OCI-LY1 (cell line): ENCODE measurements around the gene NR6A1.

Experiments
- H2AFZ ChIP-seq: fragments of 200-600 bp; sonication (generic), shearing (Covaris generic); 2 replicates; pipeline ENCODE4 v1.6.0; 2014; ENCODE audit warnings: antibody characterized with exemption, mild to moderate bottlenecking, low read length
- H3F3A ChIP-seq: fragments of 200-600 bp; sonication (generic), shearing (Covaris generic); 2 replicates; pipeline ENCODE4 v1.6.0; 2014; ENCODE audit warnings: mild to moderate bottlenecking, antibody characterized with exemption, low read length, moderate library complexity; ENCODE audit not compliant: insufficient read depth
- H3K27ac ChIP-seq: fragments of 200-600 bp; sonication (generic); 2 replicates; pipeline ENCODE4 v1.5.1; 2014; ENCODE audit warnings: low read length, mixed run types, mild to moderate bottlenecking, low read depth; ENCODE audit not compliant: poor library complexity, severe bottlenecking
- H3K27me3 ChIP-seq: fragments of 200-600 bp; sonication (generic); 2 replicates; pipeline ENCODE4 v1.6.0; 2014; ENCODE audit warnings: antibody characterized with exemption, mild to moderate bottlenecking, low read length, moderate library complexity; ENCODE audit not compliant: insufficient read depth
- H3K36me3 ChIP-seq: fragments of 200-600 bp; sonication (generic); 2 replicates; pipeline ENCODE4 v1.6.1; 2014; ENCODE audit warnings: mild to moderate bottlenecking, antibody characterized with exemption, low read length, moderate library complexity, mixed read lengths; ENCODE audit not compliant: insufficient read depth
- H3K4me1 ChIP-seq: fragments of 200-600 bp; sonication (generic); 2 replicates; pipeline ENCODE4 v1.5.1; 2014; ENCODE audit warnings: mild to moderate bottlenecking, low read length, moderate library complexity; ENCODE audit not compliant: insufficient read depth, severe bottlenecking
- H3K4me2 ChIP-seq: fragments of 200-600 bp; sonication (generic), shearing (Covaris generic); 2 replicates; pipeline ENCODE4 v1.6.1; 2014; ENCODE audit warnings: low read length
- H3K4me3 ChIP-seq: fragments of 200-600 bp; sonication (generic); 2 replicates; pipeline ENCODE4 v1.5.1; 2014; ENCODE audit warnings: low read length, low read depth, mild to moderate bottlenecking, mixed read lengths; ENCODE audit not compliant: poor library complexity, severe bottlenecking
- H3K79me2 ChIP-seq: fragments of 200-600 bp; shearing (Covaris generic); 2 replicates; pipeline ENCODE4 v1.6.1; 2016; ENCODE audit warnings: mixed run types, low read length, mixed read lengths; ENCODE audit not compliant: insufficient read depth
- H3K9ac ChIP-seq: fragments of 200-600 bp; sonication (generic), shearing (Covaris generic); 2 replicates; pipeline ENCODE4 v1.6.1; 2014; ENCODE audit warnings: mild to moderate bottlenecking, low read length, mixed read lengths
- H3K9me2 ChIP-seq: fragments of 200-600 bp; sonication (generic), shearing (Covaris generic); 2 replicates; pipeline ENCODE4 v1.6.1; 2014; ENCODE audit warnings: low read depth, mild to moderate bottlenecking, low read length, mixed read lengths
- H3K9me3 ChIP-seq: fragments of 200-600 bp; shearing (Covaris generic); 2 replicates; pipeline ENCODE4 v1.6.1; 2014; ENCODE audit warnings: low read length, mixed read lengths
- H4K20me1 ChIP-seq: fragments of 200-600 bp; sonication (generic), shearing (Covaris generic); 2 replicates; pipeline ENCODE4 v1.6.0; 2016; ENCODE audit warnings: mild to moderate bottlenecking, low read length; ENCODE audit not compliant: insufficient read depth
- EZH2 ChIP-seq: fragments of 200-600 bp; sonication (generic), shearing (Covaris generic); IDR thresholded peaks from 2 replicates; pipeline ENCODE4 v1.8.0; 2017; ENCODE audit warnings: borderline replicate concordance, mixed run types, mild to moderate bottlenecking, antibody characterized with exemption, low read length, moderate library complexity, mixed read lengths
- TF ChIP-seq, protein P1 (sequence below): fragments of 200-600 bp; sonication (generic), shearing (Covaris generic); IDR thresholded peaks from 2 replicates; pipeline ENCODE4 v1.5.1; 2017; ENCODE audit warnings: mild to moderate bottlenecking, antibody characterized with exemption, low read length, moderate library complexity, mixed read lengths

NR6A1 gene

GRCh38 chr9:124497441-124497840 lies 273.7 kb downstream of the NR6A1 start:
- Histone ChIP-seq H4K20me1 (no peaks in the 10 kb centered on the region), H3K4me3 (no peak overlapping the region), H3K4me2 (no peak overlapping the region), H3K9ac (no peak overlapping the region), H3K27ac (no peak overlapping the region), H3F3A (no peaks in the 10 kb centered on the region), H3K27me3 (0 out of 2 replicates have a peak, but pooled peaks cover 5% of the 10 kb centered on the region), H2AFZ (no peak overlapping the region), H3K79me2 (no peaks in the 10 kb centered on the region), H3K36me3 (no peaks in the 10 kb centered on the region), H3K9me2 (no peaks in the 10 kb centered on the region), H3K4me1 (no peaks in the 10 kb centered on the region), H3K9me3 (no peaks in the 10 kb centered on the region)
- TF ChIP-seq, protein P1, sequence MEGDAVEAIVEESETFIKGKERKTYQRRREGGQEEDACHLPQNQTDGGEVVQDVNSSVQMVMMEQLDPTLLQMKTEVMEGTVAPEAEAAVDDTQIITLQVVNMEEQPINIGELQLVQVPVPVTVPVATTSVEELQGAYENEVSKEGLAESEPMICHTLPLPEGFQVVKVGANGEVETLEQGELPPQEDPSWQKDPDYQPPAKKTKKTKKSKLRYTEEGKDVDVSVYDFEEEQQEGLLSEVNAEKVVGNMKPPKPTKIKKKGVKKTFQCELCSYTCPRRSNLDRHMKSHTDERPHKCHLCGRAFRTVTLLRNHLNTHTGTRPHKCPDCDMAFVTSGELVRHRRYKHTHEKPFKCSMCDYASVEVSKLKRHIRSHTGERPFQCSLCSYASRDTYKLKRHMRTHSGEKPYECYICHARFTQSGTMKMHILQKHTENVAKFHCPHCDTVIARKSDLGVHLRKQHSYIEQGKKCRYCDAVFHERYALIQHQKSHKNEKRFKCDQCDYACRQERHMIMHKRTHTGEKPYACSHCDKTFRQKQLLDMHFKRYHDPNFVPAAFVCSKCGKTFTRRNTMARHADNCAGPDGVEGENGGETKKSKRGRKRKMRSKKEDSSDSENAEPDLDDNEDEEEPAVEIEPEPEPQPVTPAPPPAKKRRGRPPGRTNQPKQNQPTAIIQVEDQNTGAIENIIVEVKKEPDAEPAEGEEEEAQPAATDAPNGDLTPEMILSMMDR, result no peak
- no peak for TF ChIP-seq EZH2

GRCh38 chr9:124496463-124496862 lies 274.6 kb downstream of the NR6A1 start:
- Histone ChIP-seq H3K4me3 (no peak overlapping the region), H3K9me2 (no peaks in the 10 kb centered on the region), H3K27me3 (0 out of 2 replicates have a peak, but pooled peaks cover 5% of the 10 kb centered on the region), H3K36me3 (no peaks in the 10 kb centered on the region), H4K20me1 (no peaks in the 10 kb centered on the region), H3K79me2 (no peaks in the 10 kb centered on the region), H3K9ac (no peak overlapping the region), H2AFZ (no peak overlapping the region), H3F3A (no peaks in the 10 kb centered on the region), H3K9me3 (no peaks in the 10 kb centered on the region), H3K4me1 (no peaks in the 10 kb centered on the region), H3K4me2 (no peak overlapping the region), H3K27ac (no peak overlapping the region)
- TF ChIP-seq, protein P1, result no peak
- TF ChIP-seq EZH2, result no peak

- 0 out of 2 replicates have a peak, but pooled peaks cover 5% of the 10 kb centered on the region for H3K27me3 ChIP-seq
- no peak overlapping the region for H3K4me3 ChIP-seq
- no peaks in the 10 kb centered on the region for H3K9me3 ChIP-seq
- H2AFZ ChIP-seq, result no peak overlapping the region
- no peaks in the 10 kb centered on the region for H3K4me1 ChIP-seq
- H3K79me2 ChIP-seq, result no peaks in the 10 kb centered on the region
- H3K27ac ChIP-seq, result no peak overlapping the region
- no peaks in the 10 kb centered on the region for H3F3A ChIP-seq
- no peak overlapping the region for H3K9ac ChIP-seq
- TF ChIP-seq, protein P1, result no peak
- no peak for TF ChIP-seq EZH2
- no peak overlapping the region for H3K4me2 ChIP-seq
- H3K36me3 ChIP-seq, result no peaks in the 10 kb centered on the region
- H4K20me1 ChIP-seq, result no peaks in the 10 kb centered on the region
- H3K9me2 ChIP-seq, result no peaks in the 10 kb centered on the region
Measured at GRCh38 chr9:124496075-124496449, 275.0 kb downstream of the NR6A1 start.
